Activated CD8-positive, alpha-beta memory T cell treated with anti-CD3 and anti-CD28 coated beads for 4 hours (primary cell): ENCODE measurements around the gene SUPT6H.
"Not testable (repeated sequence)": the region's sequence is repeated elsewhere in the genome, so short reads cannot be mapped to it uniquely, and the experiment has no call there.

Experiments
- DNase-seq, 2 donors: peaks; one replicate each; pipeline ENCODE4 v3.0.0-alpha.2; 2020; ENCODE audit warnings: low read depth in 2 of 2

The SUPT6H gene

DNA sequence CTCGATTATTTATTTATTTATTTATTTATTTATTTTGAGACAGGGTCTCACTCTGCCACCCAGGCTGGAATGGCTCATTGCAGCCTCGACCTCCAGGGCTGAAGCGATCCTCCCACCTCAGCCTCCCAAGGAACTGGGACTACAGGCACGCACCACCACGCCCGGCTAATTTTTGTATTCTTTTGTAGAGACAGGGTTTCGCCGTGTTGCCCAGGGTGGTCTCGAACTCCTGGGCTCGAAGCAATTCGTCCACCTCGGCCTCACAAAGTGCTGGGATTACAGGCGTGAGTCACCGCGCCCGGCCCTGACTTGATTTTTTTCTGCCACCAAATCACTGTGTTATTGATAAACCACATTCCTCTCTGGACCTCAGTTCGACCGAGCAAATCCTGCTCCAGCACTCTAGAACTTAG, 57.0 kb downstream of the SUPT6H start:
- DNase-seq = no peak

DNA sequence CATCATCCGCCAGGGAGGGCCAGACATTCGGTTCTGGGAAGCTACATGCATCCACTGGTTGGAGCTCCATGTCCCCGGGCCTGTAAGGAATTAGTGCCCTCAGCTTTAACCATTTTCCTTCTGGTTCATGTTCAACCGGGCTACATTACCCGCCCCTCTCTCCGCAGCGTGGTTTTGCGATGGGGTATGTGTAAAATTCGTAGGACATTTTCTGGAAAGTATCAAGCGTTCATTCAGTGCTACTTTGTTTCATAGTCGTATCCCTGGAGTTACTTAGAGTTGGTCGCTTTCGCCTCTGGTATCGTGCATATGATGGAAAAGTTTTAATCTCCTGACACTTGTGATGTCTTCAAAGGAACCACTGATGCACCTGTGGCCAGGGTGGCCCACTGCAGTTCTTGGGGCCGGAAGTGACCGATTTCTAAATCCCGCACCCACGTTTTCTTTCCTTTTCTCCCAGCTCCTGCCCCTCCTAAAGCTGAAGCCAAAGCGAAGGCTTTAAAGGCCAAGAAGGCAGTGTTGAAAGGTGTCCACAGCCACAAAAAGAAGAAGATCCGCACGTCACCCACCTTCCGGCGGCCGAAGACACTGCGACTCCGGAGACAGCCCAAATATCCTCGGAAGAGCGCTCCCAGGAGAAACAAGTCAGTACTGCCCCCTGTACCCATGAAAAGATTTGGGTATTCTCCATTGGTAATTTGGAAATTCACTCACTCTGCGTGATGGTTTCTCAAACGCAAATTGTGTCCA, 58.4 kb downstream of the SUPT6H start:
- DNase-seq = peak in 1 of 2 donors; percentile 51

DNA sequence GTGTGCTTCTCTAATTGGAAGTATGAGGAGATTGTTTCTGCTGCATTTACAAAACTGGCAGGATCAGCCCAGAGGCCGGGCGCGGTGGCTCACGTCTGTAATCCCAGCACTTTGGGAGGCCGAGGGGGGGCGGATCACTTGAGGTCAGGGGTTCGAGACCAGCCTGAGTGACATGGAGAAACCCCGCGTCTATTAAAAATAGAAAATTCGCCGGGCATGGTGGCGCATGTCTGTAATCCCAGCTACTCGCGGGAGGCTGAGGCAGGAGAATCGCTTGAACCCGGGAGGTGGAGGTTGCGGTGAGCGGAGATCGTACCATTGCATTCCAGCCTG, 59.0 kb downstream of the SUPT6H start:
- not testable (repeated sequence) for DNase-seq

DNA sequence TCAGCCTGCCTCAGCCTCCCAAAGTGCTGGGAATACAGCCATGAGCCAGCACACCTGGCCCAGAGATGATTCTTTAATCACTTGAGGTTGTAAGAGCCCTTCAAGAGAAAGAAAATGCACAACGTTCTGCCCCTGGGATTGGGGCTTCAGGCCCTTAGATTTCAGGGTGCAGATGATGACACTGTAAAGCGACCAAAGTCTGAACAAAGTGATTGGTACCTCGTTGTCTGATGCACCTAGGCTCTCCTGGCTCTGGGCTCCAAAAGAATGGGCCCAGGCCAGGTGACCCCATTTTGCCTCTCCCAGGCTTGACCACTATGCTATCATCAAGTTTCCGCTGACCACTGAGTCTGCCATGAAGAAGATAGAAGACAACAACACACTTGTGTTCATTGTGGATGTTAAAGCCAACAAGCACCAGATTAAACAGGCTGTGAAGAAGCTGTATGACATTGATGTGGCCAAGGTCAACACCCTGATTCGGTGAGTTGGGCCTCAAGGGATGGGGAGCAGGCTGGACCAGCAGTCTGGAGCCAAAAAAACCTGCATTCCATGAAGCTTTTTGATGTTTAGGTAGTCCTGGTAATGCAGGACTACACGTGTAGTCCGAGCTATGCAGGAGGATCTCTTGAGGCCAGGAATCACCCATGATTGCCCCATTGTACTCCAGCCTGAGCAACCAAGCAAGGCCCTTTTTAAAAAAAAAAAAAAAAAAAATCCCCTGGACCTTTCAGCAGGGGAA, 60.6 kb downstream of the SUPT6H start:
- DNase-seq = no peak

DNA sequence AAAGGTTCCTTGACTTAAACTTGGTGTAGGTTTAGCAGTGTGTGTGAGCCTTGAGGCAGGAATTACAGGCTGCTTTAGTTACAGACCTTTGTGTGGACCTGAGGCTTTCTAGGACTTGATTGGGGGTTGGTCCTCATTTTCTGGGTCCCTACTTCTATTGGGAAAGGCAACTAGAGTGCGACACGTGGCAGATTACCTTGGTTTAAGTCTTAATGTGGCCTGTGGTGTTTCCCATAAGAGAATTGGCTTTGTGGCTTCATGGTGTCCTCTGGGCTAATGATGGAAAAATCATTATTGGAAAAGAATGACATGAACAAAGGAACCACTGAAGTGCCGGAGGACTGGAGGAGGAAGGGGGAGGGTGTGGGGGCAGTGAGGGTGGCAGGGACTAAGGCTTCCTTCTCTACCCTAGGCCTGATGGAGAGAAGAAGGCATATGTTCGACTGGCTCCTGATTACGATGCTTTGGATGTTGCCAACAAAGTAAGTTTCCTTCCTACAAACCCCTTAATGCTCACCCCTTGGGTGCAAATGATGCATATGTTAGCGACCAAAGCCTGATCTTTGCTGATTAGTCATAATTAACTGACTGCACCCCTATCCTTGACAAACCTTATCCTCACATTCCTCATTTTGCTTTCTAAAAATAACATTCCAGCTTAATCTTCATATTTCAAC, 61.3 kb downstream of the SUPT6H start:
- DNase-seq = no peak

DNA sequence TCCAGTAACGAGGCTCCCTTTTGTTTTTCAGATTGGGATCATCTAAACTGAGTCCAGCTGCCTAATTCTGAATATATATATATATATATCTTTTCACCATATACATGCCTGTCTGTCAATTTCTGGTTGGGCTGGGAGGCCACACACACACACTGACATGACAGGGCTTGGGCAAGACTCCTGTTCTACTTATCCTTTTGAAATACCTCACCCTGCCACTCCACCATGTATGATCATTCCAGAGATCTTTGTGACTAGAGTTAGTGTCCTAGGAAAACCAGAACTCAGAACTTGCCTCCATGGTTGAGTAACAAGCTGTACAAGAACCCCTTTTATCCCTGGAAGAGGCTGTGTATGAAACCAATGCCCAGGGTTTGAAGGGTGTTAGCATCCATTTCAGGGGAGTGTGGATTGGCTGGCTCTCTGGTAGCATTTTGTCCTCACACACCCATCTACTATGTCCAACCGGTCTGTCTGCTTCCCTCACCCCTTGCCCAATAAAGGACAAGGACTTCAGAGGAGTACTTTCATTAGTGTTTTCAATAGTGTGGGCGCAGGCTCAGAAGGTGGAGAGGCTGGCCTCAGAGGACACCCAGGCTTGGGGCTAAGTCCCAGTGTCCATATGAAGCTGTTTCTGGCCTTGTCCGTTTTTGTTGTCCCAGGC, 62.0 kb downstream of the SUPT6H start:
- not testable (repeated sequence) for DNase-seq

DNA sequence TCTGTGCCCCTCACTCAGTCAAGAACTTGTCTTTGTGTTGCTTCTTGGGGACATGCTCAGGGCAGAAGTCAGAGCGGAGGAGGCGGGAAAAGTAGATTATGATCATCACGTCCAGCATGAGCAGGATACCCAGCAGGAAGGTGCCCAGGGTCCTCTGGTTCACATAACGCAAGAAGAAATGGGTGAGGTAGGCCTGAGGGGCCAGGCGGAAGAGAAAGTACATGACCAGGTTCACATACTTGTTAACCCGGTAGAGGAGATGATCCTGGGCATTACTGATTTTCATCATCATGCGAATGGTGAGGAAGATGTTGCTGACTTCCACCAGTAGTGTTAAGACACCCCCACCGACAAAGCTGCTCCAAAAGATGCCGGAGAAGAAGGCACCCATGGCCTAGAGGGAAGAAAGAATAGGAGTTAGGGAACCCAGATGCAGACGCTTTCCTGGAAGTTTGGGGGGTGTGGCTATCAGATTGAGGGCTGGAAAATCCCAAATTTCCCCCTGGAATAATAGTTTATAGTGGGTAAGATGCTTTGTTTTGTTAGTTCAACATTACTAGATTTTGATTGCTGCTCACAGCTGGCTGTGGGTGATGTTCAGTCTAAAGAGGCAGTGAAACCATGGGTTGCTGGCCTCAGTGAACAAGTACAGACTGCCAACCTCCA, 62.6 kb downstream of the SUPT6H start:
- DNase-seq = no peak

DNA sequence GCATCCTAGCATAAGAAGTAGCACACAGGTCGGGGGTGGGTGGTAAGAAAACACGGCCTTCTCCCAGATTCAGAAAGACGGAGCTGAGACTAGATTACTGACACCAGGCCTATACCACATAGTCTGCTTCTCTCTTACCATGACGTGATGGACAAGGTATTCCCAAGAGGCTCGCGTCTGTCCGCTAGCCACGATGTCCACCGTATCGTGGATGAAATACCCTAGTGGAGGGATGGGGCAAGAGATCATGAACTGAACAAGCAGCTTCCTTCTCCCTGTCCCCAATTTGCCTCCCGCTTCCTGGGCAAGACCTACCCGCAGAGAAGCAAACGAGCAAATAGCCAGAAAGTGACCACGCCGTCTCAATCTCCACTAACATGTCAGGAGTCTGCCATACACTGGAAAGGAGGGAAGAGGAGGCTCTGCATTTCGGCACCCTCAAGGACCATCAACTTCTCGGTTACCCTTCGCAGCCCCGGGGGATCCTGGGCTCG, 63.2 kb downstream of the SUPT6H start:
- DNase-seq = no peak

DNA sequence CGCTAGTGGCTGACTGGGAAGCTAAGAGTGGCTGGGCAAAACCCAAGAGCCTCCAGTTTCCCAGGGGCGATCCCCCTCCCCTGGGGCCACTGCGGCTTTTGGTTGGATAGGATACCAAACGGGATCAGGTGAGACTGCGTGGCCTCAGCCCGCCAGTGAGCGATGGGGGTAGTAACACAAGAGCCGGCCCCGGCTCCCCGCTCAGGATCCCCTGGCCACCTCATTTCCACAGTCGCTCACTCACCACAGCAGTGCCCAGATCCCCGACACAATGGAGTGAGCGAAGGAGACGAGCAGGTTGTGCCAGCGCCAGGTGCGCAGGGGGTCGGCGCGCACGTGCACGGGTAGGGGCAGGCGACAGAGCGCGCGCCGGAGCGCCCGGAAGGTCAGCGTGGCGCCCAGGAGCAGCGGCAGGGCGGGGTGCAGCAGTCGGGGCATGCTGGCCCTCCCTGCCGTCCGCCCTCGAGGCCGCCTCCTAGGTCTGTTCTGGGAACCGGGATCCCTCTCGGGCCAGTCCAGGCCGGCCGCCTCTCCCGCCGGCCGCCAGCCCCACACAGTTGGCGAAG, 63.7 kb downstream of the SUPT6H start:
- no peak for DNase-seq

DNA sequence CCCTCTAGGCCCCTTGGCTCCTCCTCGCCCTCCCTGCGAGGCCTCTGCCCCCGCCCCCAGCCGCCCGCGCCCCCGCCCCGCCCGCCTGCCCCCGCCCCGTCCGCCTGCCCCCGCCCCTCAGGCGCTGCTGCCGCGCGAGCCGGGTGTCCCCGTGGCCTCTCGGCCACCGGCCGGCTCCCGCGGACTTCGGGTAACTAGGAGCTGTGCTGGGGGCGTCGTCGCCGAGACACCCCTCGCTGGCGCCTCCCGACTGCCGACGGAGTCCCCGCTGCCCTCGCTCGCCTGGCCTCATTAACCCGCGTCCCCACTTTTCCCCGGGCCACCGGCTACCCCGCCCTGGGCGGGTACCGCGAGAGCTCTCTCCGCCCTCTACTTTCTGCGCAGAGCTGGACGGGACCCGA, 64.2 kb downstream of the SUPT6H start, which contains the start of gene TLCD1:
Gene TLCD1, minus strand, starts transcription at position 8 of the 401 bp plus-strand sequence. CDS start 136 bp downstream, outside the sequence.
- peak in 1 of 2 donors; percentile 39 for DNase-seq

DNA sequence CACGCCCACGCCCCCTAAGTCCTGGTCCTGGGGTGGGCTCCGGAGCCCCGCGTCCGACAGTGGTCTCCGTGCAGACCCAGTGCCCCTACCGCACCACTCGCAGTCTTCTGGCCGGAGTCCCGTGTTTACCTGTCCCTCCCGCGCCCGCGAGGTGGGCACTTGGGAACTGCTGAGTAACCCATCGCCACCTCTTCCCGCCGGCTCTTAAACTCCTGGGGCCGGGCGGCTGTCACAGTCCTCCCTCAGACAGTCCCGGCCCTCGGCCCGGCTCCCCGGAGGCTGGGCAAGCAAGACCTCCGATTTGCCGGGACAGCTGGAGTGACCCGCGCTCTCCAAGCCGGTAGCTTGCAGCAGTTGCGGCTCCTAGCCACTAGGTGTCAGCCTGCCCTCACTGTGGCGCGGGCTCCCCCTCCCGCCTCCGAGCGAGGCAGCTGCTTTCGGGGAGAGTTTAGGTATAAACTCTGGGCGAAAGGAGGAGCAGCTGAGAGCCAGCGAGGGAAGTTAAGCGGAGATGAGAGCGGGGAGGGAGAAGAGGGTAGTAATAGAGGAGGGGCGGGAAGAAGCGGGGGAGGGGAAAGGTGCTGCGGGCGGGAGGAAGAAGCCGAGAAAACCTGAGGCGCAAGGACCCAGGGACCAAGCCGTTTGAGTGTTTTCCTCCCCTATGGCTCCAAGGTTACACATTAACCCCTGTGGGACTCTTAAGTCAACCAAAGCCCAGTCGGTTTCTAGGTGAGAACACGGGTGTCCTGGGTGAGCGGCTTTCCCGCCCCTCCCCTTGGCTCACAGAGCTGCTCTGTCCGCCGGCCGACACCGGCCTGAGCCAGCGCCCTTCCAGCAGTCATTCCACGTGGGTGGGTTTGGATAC, 64.9 kb downstream of the SUPT6H start:
- DNase-seq = peak; percentile 77 to 82

DNA sequence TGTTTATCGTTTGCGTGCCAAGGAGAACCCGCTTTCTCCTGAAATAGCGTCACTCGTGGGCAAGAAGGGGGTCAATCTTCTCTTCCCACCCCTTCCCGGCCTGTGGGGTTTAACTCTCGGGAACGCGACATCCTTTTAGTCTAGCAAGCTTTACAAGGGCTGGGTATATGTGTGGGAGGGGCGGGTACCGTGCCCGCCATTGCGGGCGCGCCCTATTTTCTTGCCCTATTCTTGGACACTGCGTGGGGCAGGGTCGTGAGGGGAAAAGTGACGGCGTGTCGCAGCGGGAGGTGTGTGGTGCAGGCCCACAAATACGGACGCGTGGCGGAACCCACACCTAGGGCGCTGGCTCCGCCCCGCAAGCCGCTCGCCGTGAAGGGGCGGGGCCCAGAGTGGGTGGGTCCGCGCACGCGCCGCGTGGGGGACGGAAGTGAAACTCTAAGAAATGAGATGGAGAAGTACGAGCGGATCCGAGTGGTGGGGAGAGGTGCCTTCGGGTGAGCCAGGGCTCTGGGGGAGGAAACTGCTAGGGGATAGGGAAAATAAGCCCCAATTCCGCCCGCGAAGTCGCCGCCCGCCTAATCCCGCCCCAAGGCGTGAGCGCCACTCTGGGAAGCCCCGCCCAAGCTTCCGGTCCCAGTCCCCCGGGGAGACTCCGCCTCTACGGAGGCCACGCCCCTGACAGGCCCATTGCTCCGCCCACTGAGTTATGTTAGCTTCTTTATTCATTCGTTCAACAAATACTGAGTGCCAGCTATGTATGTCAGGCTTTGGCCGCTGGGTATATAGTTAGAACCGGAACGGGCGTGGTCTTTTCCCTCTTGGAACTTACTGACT, 66.6 kb downstream of the SUPT6H start, which contains the start of gene NEK8:
Gene NEK8, plus strand, starts transcription at position 425 of the 837 bp plus-strand sequence. Its CDS starts 26 bp downstream, at position 451.
- peak; percentile 96 to 97 for DNase-seq

DNA sequence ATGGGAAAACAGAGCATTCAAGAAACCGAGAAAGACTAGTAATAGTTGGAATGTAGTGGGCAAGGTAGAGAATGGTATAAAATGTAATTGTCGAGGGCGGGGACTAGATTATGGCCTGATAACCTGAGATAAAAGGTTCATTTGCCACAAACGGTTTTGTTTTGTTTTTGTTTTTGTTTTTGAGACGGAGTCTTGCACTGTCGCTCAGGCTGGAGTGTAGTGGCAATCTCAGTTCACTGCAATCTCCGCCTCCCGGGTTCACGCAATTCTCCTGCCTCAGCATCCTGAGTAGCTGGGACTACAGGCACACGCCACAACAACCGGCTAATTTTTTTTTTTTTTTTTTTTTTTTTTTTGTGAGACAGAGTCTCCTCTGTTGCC, 67.9 kb downstream of the SUPT6H start:
- DNase-seq = no peak

DNA sequence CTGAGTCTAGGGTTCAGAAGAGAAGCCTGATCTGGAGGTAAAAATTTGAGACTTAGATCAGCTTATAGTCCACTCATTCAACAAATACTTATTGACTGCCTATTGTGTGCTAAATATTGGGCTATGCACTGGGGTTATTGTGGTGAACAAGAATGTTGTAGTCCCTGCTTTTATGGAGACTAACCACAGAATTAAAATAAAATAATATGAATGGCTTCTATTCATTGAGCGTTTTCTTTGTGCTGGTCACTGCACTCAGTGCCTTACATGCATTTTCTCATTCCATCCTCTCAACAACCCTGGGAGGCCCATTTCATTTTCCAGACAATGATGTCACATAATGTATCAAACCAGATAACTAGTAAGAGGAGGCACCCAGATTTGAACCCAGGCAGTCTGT, 71.3 kb downstream of the SUPT6H start:
- no peak for DNase-seq

DNA sequence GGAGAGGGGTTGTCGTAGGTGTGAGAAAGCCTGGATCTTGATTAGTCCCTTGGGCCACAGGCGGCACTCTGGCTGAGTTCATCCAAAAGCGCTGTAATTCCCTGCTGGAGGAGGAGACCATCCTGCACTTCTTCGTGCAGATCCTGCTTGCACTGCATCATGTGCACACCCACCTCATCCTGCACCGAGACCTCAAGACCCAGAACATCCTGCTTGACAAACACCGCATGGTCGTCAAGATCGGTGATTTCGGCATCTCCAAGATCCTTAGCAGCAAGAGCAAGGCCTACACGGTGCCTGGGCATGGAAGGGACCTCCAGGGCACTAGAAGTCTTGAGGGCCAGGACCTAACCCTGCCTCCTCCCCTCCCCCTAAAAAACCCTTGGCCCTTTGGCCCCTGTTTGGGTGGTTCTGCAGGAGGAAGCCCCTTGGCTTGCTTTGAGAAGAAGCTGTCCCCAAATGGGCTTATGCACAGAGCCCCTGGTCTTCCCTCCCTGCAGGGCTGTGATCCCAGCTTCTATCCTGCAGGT, 72.8 kb downstream of the SUPT6H start:
- no peak for DNase-seq

DNA sequence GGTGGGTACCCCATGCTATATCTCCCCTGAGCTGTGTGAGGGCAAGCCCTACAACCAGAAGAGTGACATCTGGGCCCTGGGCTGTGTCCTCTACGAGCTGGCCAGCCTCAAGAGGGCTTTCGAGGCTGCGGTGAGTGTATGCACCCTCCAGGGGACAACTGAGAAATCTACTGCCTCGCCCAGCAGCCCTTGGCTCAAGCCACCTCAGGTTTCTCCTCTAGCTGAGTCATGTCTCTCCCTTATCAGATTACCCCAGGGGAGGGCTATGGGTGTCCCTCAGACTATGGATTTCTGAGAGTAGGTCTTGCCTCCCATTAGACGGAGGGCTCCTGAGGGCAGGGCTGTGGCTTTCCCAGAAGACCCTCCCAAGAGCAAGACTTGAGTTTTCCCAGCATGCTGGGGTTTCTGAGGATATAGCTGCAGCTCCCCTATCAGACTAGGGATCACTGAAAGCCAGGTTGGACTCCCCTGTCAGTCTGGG, 73.3 kb downstream of the SUPT6H start:
- no peak for DNase-seq

DNA sequence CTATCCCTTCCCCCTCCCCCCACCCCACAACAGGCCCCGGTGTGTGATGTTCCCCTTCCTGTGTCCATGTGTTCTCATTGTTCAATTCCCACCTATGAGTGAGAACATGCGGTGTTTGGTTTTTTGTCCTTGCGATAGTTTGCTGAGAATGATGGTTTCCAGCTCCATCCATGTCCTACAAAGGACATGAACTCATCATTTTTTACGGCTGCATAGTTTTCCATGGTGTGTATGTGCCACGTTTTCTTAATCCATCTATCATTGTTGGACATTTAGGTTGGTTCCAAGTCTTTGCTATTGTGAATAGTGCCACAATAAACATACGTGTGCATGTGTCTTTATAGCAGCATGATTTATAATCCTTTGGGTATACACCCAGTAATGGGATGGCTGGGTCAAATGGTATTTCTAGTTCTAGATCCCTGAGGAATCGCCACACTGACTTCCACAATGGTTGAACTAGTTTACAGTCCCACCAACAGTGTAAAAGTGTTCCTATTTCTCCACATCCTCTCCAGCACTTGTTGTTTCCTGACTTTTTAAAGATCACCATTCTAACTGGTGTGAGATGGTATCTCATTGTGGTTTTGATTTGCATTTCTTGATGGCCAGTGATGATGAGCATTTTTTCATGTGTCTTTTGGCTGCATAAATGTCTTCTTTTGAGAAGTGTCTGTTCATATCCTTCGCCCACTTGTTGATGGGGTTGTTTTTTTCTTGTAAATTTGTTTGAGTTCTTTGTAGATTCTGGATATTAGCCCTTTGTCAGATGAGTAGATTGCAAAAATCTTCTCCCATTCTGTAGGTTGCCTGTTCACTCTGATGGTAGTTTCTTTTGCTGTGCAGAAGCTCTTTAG, 74.1 kb downstream of the SUPT6H start:
- not testable (repeated sequence) for DNase-seq

DNA sequence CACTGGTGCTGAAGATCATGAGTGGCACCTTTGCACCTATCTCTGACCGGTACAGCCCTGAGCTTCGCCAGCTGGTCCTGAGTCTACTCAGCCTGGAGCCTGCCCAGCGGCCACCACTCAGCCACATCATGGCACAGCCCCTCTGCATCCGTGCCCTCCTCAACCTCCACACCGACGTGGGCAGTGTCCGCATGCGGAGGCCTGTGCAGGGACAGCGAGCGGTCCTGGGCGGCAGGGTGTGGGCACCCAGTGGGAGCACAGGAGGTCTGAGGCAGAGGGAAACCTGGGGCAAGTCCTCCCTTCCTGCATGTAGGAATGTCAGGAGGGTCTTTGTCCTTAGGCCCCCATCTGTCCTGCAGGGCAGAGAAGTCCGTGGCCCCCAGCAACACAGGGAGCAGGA, 75.3 kb downstream of the SUPT6H start:
- no peak for DNase-seq
